Suprapubic skin (tissue), 4 donors: ENCODE measurements around the gene AK2.

ENCODE experiments used
- CTCF ChIP-seq, 2 donors: fragments of 200-600 bp in 1 of 2; fragments of 450-650 bp in 1 of 2; sonication (generic) in 1 of 2; IDR thresholded peaks; one replicate each; pipeline ENCODE4 v1.5.1; 2016 to 2019; ENCODE audit warnings: antibody characterized with exemption in 2 of 2, mild to moderate bottlenecking in 1 of 2, moderate library complexity in 1 of 2
- EP300 ChIP-seq: sonication (generic); formaldehyde crosslinking; IDR thresholded peaks from one replicate; pipeline ENCODE4 v1.6.1; 2017; ENCODE audit warnings: antibody characterized with exemption
- POLR2A ChIP-seq, 2 donors: fragments of 450-650 bp; IDR thresholded peaks; one replicate each; pipeline ENCODE4 v1.6.1; 2017; ENCODE audit warnings: antibody characterized with exemption in 2 of 2, mild to moderate bottlenecking in 2 of 2, moderate library complexity in 2 of 2
- POLR2AphosphoS5 ChIP-seq, 3 donors: sonication (generic); formaldehyde crosslinking; IDR thresholded peaks; one replicate each; pipeline ENCODE4 v1.6.1; 2017; ENCODE audit warnings: antibody characterized with exemption in 3 of 3

- no peak for TF ChIP-seq CTCF (IDR thresholded peaks at IDR 0.05)
- TF ChIP-seq EP300 = no peak
- no peak for TF ChIP-seq POLR2AphosphoS5 (IDR thresholded peaks at IDR 0.05)
- TF ChIP-seq POLR2A (IDR thresholded peaks at IDR 0.05) = no peak
Observed at GRCh38 chr1:33057095-33057494, 20.4 kb upstream of the AK2 start.
